GM23338 (cell line): ENCODE results near the gene SERINC4. TPM values are rescaled to one million over a fixed set of nuclear protein-coding genes. Genes with fewer than 3 reads are reported as not detected.
"Not testable (repeated sequence)": the region's sequence is repeated elsewhere in the genome, so short reads cannot be mapped to it uniquely, and the experiment has no call there.

Experiments used
- ATAC-seq: fragments of 200-7000 bp; cut with Tn5 transposase; 3 replicates; pipeline ENCODE4 v1.9.1; 2020
- DNase-seq: peaks from one replicate; pipeline ENCODE4 v3.0.0-alpha.2; 2015; ENCODE audit warnings: low spot score
- H2AFZ ChIP-seq: fragments of 200-600 bp; sonication (generic); 2 replicates; pipeline ENCODE4 v1.8.0; 2016; ENCODE audit warnings: antibody characterized with exemption, mild to moderate bottlenecking, moderate library complexity
- H3F3A ChIP-seq: fragments of 200-600 bp; sonication (generic); replicated peaks from 2 replicates; pipeline ENCODE4 v1.8.0; 2017; ENCODE audit warnings: antibody characterized with exemption, mixed run types, low read depth
- H3K27ac ChIP-seq: fragments of 200-600 bp; sonication (generic); 2 replicates; pipeline ENCODE4 v1.6.1; 2016; ENCODE audit warnings: low read depth
- H3K27me3 ChIP-seq: fragments of 200-600 bp; sonication (generic); 2 replicates; pipeline ENCODE4 v1.8.0; 2016; ENCODE audit warnings: mild to moderate bottlenecking, mixed run types, moderate library complexity; ENCODE audit not compliant: insufficient read depth
- H3K36me3 ChIP-seq: fragments of 200-600 bp; sonication (generic); 2 replicates; pipeline ENCODE4 v1.8.0; 2016; ENCODE audit warnings: mild to moderate bottlenecking; ENCODE audit not compliant: insufficient read depth
- H3K4me1 ChIP-seq: fragments of 200-600 bp; sonication (generic); 2 replicates; pipeline ENCODE4 v1.8.0; 2016; ENCODE audit warnings: mild to moderate bottlenecking, moderate library complexity; ENCODE audit not compliant: insufficient read depth
- H3K4me2 ChIP-seq: fragments of 200-600 bp; sonication (generic); 2 replicates; pipeline ENCODE4 v1.7.1; 2017; ENCODE audit warnings: mixed run types
- H3K4me3 ChIP-seq: fragments of 200-600 bp; sonication (generic); 2 replicates; pipeline ENCODE4 v1.6.1; 2016; ENCODE audit warnings: mixed run types
- H3K79me2 ChIP-seq: fragments of 200-600 bp; sonication (generic); replicated peaks from 2 replicates; pipeline ENCODE4 v1.8.0; 2017; ENCODE audit warnings: mild to moderate bottlenecking; ENCODE audit not compliant: insufficient read depth
- H3K9me2 ChIP-seq: fragments of 200-600 bp; sonication (generic); 2 replicates; pipeline ENCODE4 v1.8.0; 2017; ENCODE audit not compliant: insufficient read depth
- H4K20me1 ChIP-seq: fragments of 200-600 bp; sonication (generic); replicated peaks from 2 replicates; pipeline ENCODE4 v1.8.0; 2017; ENCODE audit warnings: mild to moderate bottlenecking; ENCODE audit not compliant: insufficient read depth
- H3K27ac Mint-ChIP-seq: 2 replicates; pipeline ENCODE4 v1.8.0; 2020; ENCODE audit warnings: inconsistent platforms, mild to moderate bottlenecking, moderate library complexity, mixed read lengths
- H3K27me3 Mint-ChIP-seq: 3 replicates; pipeline ENCODE4 v1.8.0; 2022; ENCODE audit warnings: low read depth, mild to moderate bottlenecking, moderate library complexity, mixed read lengths, inconsistent platforms; ENCODE audit not compliant: insufficient read depth, poor library complexity
- H3K36me3 Mint-ChIP-seq: 3 replicates; pipeline ENCODE4 v1.8.0; 2021; ENCODE audit warnings: low read depth, mild to moderate bottlenecking, inconsistent platforms, moderate library complexity, mixed read lengths
- H3K4me1 Mint-ChIP-seq: 3 replicates; pipeline ENCODE4 v1.8.0; 2020; ENCODE audit warnings: mild to moderate bottlenecking, inconsistent platforms, mixed read lengths
- H3K4me3 Mint-ChIP-seq: 3 replicates; pipeline ENCODE4 v1.8.0; 2021; ENCODE audit warnings: moderate library complexity, mild to moderate bottlenecking, inconsistent platforms, mixed read lengths
- H3K9me3 Mint-ChIP-seq: 3 replicates; pipeline ENCODE4 v1.8.0; 2020; ENCODE audit warnings: moderate library complexity, mild to moderate bottlenecking, inconsistent platforms, mixed read lengths
- polyA plus RNA-seq: library from polyadenylated mRNA; unstranded; fragments of >200 nt; fragmentation: Nextera tagmentation; extraction: Ambion mirVana; gene quantifications from 2 replicates; pipeline ENCODE4 v1.2.1, GENCODE V29; 2016
- total RNA-seq: library from RNA; depleted of rRNA; stranded (reverse); fragments of >200 nt; shearing (Covaris generic); gene quantifications from 2 replicates; pipeline ENCODE4 v1.2.3, GENCODE V29; 2014

The SERINC4 gene
- total and polyA plus RNA-seq, 2 experiments from 2014 or later: not detected

DNA sequence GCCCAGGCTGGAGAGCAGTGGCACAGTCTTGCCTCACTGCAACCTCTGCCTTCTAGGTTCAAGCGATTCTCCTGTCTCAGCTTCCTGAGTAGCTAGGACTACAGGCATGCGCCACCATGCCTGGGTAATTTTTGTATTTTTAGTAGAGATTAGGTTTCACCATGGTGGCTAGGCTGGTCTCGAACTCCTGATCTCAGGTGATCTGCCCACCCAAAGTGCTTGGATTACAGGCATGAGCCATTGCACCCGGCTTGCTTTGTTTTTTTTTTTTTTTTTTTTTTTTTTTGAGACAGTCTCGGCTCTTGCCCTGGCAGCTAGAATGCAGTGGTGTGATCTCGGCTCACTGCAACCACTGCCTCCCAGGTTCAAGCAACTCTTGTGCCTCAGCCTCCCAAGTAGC, 32.5 kb upstream of the SERINC4 start:
- not testable (repeated sequence) for H3K27me3 ChIP-seq, H3K27me3 Mint-ChIP-seq, H3K4me1 Mint-ChIP-seq, H3K27ac ChIP-seq, H3F3A ChIP-seq, H3K9me3 Mint-ChIP-seq, ATAC-seq, H3K4me3 ChIP-seq, H3K36me3 ChIP-seq, H3K79me2 ChIP-seq, H3K9me2 ChIP-seq, H3K4me2 ChIP-seq, DNase-seq, H3K27ac Mint-ChIP-seq, H3K4me1 ChIP-seq, H3K4me3 Mint-ChIP-seq, H4K20me1 ChIP-seq, H2AFZ ChIP-seq
- H3K36me3 Mint-ChIP-seq: peaks cover 28% of the 10 kb centered on the region

DNA sequence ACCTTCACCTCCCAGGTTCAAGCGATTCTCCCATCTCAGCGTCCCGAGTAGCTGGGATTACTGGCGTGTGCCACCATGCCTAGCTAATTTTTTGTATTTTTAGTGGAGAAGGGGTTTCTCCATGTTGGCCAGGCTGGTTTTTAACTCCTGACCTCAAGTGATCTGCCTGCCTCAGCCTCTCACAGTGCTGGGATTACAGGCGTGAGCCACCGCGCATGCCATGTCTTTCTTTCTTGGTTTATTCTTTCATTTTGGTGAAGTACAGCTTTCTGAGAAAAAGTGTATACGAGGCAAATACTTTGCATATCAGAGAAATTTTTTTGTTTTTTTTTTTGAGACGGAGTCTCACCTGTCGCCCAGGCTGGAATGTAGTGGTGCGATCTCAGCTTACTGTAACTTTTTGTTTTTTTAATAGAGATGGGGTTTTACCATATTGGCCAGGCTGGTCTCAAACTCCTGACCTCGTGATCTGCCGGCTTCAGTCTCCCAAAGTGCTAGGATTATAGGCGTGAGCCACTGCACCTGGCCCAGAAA, 31.6 kb upstream of the SERINC4 start:
- H2AFZ ChIP-seq, H3K4me3 Mint-ChIP-seq, DNase-seq, H3K27me3 ChIP-seq, H3K4me3 ChIP-seq, H3K79me2 ChIP-seq, H3F3A ChIP-seq, H3K4me2 ChIP-seq, H4K20me1 ChIP-seq, H3K4me1 ChIP-seq, H3K4me1 Mint-ChIP-seq, ATAC-seq, H3K9me3 Mint-ChIP-seq, H3K27me3 Mint-ChIP-seq, H3K27ac Mint-ChIP-seq, H3K27ac ChIP-seq, H3K9me2 ChIP-seq, H3K36me3 ChIP-seq: not testable (repeated sequence)
- H3K36me3 Mint-ChIP-seq: peaks cover 29% of the 10 kb centered on the region

DNA sequence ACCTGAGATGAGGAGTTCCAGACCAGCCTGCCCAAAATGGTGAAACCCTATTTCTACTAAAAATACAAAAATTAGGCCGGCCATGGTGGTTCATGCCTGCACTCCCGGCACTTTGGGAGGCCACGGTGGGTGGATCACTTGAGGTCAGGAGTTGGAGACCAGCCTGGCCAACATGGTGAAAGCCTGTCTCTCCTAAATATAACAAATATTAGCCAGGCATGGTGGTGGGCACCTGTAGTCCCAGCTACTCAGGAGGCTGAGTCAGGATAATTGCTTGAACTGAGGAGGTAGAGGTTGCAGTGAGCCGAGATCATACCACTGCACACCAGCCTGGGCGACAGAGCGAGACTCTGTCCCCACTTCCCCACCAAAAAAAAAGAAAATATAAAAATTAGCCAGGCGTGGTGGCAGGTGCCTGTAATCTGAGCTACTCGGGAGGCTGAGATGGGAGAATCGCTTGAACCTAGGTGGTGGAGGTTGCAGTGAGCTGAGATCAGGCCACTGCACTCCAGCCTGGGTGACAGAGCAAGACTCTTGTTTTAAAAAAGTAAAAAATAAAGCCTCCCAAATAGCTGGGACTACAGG, 30.8 kb upstream of the SERINC4 start:
- H2AFZ ChIP-seq, H3K79me2 ChIP-seq, H3K4me3 ChIP-seq, H3K27me3 ChIP-seq, DNase-seq, H3K4me2 ChIP-seq, H3K36me3 ChIP-seq, H3K9me3 Mint-ChIP-seq, H3K27ac ChIP-seq, H3K9me2 ChIP-seq, H3K4me1 Mint-ChIP-seq, H4K20me1 ChIP-seq, H3K4me1 ChIP-seq, H3K4me3 Mint-ChIP-seq, H3K27ac Mint-ChIP-seq, ATAC-seq: not testable (repeated sequence)
- H3K27me3 Mint-ChIP-seq: peaks cover 11% of the 10 kb centered on the region
- H3K36me3 Mint-ChIP-seq: peaks cover 28% of the 10 kb centered on the region
- H3F3A ChIP-seq: peaks cover 14% of the 10 kb centered on the region

DNA sequence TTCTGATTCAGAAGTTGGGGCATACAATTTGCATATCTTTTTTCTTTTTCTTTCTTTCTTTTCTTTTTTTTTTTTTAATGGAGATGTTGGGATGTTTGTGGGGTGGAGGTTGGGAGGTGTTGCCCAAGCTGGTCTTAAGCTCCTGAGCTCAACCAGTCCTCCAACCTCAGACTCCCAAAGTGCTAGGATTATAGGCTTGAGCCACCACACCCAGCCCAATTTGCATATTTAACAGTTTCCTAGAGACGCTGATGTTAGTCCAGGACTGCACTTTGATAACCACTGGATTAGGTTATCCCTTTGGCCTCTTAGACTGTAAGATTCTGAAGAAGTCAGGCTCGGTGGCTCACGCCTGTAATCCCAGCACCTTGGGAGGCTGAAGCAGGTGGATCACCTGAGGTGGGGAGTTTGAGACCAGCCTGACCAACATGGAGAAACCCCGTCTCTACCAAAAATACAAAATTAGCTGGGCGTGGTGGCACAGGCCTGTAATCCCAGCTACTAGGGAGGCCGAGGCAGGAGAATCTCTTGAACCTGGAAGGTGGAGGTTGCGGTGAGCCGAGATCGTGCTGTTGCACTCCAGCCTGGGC, 30.0 kb upstream of the SERINC4 start:
- not testable (repeated sequence) for H3K4me2 ChIP-seq, H2AFZ ChIP-seq, H4K20me1 ChIP-seq, H3K79me2 ChIP-seq, H3K4me3 ChIP-seq, DNase-seq, H3K4me1 Mint-ChIP-seq, H3K4me1 ChIP-seq, ATAC-seq, H3K36me3 ChIP-seq, H3K27ac Mint-ChIP-seq, H3K27ac ChIP-seq, H3K4me3 Mint-ChIP-seq
- Mint-ChIP-seq H3K9me3 (peaks cover 16% of the 10 kb centered on the region; the same call in 2 of the 3 replicates), H3K36me3 (peaks cover 29% of the 10 kb centered on the region), H3K27me3 (peaks cover 18% of the 10 kb centered on the region)
- H3K27me3 ChIP-seq: peaks cover 13% of the 10 kb centered on the region
- H3F3A ChIP-seq: peaks cover 14% of the 10 kb centered on the region
- H3K9me2 ChIP-seq: peaks cover 12% of the 10 kb centered on the region
